Stimulated activated CD8-positive, alpha-beta memory T cell treated with anti-CD3 and anti-CD28 coated beads, Interleukin-15, amount 100 ng/mL, for 48 hours (primary cell): ENCODE data around the gene SDF2L1.
"Not testable (repeated sequence)": the region's sequence is repeated elsewhere in the genome, so short reads cannot be mapped to it uniquely, and the experiment has no call there.

Experiments used
- DNase-seq, 2 donors: peaks; one replicate each; pipeline ENCODE4 v3.0.0-alpha.2; 2020; ENCODE audit warnings: low read depth in 2 of 2

The SDF2L1 gene

GRCh38 chr22:21641789-21642583 is at the start of gene SDF2L1:
TSS of gene SDF2L1 (plus strand) at chr22:21642302. CDS start at chr22:21642337, 35 bp downstream.
- DNase-seq: peak; percentile 98

DNA sequence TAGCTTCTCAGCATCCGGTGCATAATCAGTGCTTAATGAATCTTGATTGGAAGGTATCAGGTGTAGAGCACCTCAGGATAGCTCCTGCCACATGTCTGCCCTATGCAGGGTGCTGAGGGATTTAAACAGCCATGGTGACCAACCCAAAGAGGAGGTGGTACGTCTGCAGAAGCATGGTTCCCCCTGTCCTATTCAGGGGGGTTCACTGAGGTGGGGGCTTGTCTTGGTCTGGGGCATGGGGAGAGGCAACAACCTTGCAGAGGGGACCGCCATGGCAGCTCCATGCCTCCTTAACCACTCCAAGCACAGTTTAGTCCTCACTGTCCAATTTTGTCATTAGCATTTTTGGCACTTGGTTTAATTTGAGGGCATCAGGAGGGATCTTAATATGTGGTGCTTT is 49.7 kb upstream of the SDF2L1 start:
- DNase-seq: no peak

DNA sequence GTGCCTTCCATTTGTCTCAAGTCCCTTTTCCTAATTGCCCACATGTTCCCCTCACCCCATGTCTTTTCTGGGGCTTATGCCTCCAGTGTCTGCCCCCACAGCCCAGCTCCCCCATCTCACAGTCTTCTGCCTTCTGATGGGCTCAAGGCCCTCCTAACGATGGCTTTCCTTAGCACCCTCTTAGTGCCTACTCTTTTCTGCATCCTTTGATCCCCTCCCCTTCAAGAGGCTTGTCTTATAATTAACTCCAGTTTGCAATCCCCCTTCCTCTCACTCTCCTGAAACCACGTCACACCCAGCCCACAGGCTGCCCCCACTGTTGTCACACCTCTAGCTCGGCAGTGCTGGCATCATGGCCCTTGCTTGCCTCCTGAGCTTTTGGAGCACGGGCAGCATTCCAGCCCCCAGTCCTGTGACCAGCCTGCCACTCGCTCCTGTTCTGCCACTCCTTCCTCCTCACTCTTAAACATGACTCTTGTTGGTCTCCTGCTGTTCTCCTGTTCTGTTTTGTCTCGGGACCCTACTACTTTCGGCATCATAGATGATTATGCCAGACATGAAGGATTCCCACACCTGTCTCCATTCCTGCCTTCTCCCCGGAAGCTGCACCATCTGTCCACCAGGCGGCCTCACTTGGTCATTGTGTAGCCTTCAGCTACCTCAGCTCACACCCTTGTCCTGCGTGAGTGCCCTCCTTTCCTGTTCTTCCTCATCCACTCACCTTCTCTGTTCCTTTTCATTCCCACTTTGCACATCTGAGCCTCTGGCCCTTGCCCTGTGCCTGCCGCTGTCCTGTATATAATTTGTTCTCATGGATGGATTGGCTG is 48.5 kb upstream of the SDF2L1 start:
- DNase-seq: no peak

DNA sequence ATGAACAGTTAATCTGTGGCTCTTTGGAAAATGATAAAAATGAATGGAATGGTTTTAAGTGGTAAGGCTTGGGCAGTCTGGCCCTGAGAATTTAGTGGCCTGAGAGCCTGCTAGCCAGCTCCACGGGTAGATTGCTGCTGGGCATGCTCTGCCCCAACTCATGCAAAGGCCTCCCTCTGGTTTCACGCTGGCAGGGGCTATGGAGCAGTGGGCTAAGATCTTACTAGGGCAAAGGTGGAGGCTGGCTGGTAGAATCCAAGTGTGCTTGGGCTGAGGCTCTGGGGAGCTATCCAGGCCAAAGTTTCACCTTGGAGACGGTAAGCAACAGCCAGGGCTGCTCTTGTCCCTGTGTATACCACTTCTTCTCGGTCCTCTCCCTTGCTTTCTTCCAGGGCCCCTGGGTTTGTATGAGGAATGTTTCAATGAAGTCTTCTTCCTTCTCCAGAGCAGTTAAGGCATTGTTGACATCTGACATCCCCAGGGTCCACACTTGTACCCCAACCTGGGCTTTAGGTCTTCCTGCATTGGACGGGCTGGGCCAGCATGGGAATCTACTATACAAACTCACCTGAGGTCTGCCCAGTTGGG is 47.1 kb upstream of the SDF2L1 start:
- no peak for DNase-seq

GRCh38 chr22:21596356-21597135 is 45.6 kb upstream of the SDF2L1 start:
- not testable (repeated sequence) for DNase-seq

GRCh38 chr22:21598302-21598701 is 43.8 kb upstream of the SDF2L1 start:
- no peak for DNase-seq

GRCh38 chr22:21599053-21599893 is 42.8 kb upstream of the SDF2L1 start:
- no peak for DNase-seq

DNA sequence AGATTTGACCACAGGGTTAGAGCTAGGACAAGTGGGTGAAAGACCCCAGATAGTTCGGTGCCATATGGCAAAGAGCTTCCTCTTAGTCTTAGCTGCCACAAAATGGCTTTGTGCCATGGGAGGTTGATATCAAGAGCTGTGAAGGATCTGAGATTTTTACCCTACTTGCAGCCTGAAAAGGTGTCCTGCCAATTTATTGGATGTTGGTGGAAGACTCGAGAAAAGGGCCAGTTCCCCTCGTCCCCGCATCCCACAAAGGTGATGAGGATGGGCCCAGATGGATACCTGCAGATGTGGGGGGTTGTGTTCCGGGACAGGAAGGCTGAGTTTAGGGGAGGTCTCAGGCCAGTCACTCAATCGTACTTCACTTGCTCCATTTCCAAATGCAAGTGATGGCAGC is 39.5 kb upstream of the SDF2L1 start:
- DNase-seq: no peak

- DNase-seq: no peak
These were observed 38.1 kb upstream of the SDF2L1 start for GRCh38 chr22:21603973-21604372.

GRCh38 chr22:21605887-21606564 is 36.1 kb upstream of the SDF2L1 start:
- DNase-seq: no peak

- no peak for DNase-seq
These were observed 35.3 kb upstream of the SDF2L1 start for GRCh38 chr22:21606775-21607174.

GRCh38 chr22:21609556-21610157 is 32.4 kb upstream of the SDF2L1 start:
- DNase-seq: not testable (repeated sequence)

- DNase-seq: no peak
These were observed 30.7 kb upstream of the SDF2L1 start for GRCh38 chr22:21611210-21611977.

DNA sequence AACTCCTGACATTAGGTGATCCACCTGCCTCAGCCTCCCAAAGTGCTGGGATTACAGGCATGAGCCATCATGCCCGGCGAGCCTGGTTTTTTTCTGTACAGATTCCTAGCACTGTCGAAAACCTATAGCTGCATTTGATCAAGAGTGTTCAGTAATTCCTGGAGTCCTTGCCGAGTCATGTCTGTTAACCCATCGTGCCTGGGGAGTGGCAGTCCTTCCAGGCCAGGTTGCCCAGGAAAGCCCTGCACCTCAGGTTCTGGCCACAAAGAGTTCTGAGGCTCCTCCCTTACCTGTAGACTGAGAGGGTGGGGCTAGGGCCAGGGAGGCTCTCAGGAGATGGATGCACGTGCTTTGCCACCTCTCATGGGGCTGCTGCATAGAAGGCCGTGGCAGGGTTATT is 29.2 kb upstream of the SDF2L1 start:
- no peak for DNase-seq

GRCh38 chr22:21613553-21614233 is 28.4 kb upstream of the SDF2L1 start:
- no peak for DNase-seq

DNA sequence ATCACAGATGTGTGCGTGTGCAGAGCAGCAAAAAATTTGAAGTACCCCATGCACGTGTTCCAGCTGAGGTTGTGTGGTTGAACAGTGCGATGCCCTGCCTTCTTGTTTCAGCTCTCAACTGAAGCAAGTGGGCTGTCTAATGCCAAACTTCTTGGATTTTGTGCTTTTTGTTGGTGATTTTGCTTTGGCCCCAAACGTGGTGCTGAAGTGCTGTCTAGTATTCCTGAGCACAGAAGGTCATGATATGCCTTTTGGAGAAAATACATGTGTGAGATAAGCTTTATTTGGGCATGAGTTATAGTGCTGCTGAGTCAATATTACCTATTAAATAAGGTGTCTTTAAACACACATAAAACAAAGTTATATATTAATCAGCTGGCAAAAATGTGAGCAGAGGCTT is 26.4 kb upstream of the SDF2L1 start:
- no peak for DNase-seq

- DNase-seq: not testable (repeated sequence)
These were observed 24.8 kb upstream of the SDF2L1 start for GRCh38 chr22:21617337-21617736.

DNA sequence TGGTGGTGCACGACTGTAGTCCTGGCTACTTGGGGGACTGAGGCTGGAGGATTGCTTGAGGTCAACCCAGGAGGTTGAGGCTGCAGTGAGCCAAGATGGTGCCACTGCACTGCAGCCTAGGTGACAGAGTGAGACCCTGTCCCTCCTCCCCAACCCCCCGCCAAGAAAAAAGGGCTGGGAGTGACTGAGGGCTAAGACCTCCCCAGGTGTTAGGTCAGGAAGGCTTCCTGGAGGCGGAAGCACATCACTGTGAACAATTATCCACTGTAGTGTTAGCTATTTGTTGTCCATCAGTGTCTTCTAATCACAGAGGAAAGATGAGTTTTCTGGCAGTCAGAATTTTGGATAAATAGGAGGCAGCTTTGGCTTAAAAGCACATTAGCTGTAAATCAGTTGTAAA is 21.1 kb upstream of the SDF2L1 start:
- DNase-seq: no peak
